Stimulated activated CD4-positive, alpha-beta T cell treated with anti-CD3 and anti-CD28 coated beads, Interleukin-4, amount 100 ng/mL, for 48 hours (primary cell): ENCODE results near the gene SDR42E1.
"Not testable (repeated sequence)": the region's sequence is repeated elsewhere in the genome, so short reads cannot be mapped to it uniquely, and the experiment has no call there.

Experiments used
- DNase-seq, 2 donors: peaks; one replicate each; pipeline ENCODE4 v3.0.0-alpha.2; 2020; ENCODE audit warnings: low read depth in 2 of 2

Gene SDR42E1

DNA sequence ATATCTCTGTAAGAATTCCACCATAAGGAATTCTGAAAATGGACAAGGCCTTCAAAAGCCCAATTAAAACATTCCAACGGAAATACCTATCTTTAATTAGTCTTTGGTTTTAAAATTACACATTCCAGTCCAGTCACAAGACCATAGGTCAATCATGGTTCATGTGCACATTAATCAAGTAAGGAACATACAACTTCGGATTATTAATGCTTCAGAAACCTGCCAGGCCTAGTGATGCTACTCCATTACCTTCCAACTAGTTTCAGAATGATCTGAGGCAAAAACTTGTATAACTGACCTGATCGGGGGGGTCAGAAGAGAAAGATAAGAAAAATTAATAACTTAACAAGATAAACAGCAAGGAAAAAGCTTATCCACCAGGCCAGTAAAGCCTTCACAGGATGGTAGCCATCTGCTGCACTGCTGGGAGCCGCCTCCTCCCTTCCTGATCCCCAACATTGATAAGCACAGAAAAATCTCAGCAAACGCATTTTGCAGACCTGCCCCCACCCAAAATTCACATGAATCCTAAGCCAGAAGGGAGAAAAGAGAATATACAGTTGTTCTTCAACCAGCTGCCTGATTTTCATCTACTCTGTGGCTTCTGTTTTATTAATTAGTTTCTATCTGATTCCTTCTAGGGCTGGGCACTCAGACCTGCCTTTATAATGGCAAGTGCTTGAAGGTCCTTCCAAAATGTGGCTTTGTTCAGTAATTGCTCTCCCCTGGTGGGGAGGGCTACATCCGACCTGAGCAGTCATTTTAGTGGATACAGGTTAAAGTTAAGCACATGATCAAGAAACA, 6.0 kb downstream of the SDR42E1 start:
- DNase-seq, result no peak

- no peak for DNase-seq
Observed at GRCh38 chr16:82004601-82005000, 6.7 kb downstream of the SDR42E1 start.

GRCh38 chr16:82002831-82003230, 8.4 kb downstream of the SDR42E1 start:
- DNase-seq, result no peak

GRCh38 chr16:81997738-81998137, 13.5 kb downstream of the SDR42E1 start:
- DNase-seq, result no peak

- no peak for DNase-seq
Observed at GRCh38 chr16:81996664-81997509, 14.4 kb downstream of the SDR42E1 start.

- DNase-seq, result no peak
Observed at GRCh38 chr16:81995651-81996050, 15.6 kb downstream of the SDR42E1 start.

DNA sequence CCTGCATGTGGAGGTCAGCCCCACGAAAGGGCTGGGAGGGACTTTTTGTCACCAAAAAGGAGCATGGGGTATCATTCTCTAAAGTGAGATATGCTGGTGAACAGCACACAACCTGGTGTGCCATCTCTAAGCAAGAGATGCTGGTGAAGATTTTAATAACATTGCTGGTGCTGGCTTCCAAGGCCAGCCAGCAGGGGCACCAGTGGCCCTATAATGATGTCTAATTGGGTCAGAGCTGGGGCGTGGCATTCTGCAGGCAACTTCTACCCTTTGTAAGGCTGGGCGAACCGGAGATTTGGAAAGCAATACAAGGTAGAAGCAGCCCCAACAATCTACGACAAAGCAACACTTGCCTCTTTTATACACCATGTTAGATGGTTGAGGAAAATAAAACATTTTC, 16.8 kb downstream of the SDR42E1 start:
- no peak for DNase-seq

DNA sequence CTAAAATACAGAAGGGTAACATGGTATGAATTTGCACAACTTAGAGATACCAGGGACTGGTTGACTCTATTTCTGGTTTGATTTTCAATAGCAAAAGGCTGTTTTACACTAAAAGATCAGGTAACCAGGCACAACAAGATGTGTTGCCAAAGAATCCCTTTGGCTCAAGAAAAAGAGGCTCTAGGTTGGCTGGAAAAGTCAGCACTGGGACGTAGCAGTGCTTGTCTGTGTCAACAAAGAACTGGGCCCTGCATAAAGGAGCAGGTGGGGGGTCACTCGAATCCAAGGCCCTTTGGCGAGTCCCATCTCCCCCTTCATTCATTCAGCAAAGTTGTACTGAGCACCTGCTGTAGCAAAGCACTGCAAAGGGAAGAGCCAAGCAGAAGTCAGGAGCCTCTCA, 18.4 kb downstream of the SDR42E1 start:
- DNase-seq, result no peak

DNA sequence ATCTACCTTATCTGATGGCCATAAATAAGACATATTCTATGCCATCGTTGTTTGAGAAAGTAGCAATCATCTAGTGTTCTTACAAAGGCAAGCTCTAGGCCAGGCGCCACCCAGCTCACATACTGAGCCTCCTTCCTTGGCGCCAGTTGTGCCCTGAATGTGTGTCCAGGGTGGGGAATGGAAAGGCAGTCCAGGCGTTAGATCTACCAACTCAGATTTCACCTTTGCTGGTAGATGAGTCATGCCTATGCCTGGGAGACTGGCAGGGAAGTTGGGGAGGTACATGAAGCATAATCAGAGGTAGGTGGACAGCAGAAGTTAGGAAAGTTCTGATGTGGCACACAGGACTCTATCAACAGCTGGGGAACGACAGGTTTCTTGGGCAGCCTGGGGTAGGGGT, 23.6 kb downstream of the SDR42E1 start:
- no peak for DNase-seq

GRCh38 chr16:81987121-81987520, 24.1 kb downstream of the SDR42E1 start:
- DNase-seq, result no peak

- not testable (repeated sequence) for DNase-seq
Observed at GRCh38 chr16:81977335-81977942, 33.8 kb downstream of the SDR42E1 start.

- DNase-seq, result no peak
Observed at GRCh38 chr16:81975637-81976036, 35.6 kb downstream of the SDR42E1 start.

- DNase-seq, result no peak
Observed at GRCh38 chr16:81973737-81974136, 37.5 kb downstream of the SDR42E1 start.

DNA sequence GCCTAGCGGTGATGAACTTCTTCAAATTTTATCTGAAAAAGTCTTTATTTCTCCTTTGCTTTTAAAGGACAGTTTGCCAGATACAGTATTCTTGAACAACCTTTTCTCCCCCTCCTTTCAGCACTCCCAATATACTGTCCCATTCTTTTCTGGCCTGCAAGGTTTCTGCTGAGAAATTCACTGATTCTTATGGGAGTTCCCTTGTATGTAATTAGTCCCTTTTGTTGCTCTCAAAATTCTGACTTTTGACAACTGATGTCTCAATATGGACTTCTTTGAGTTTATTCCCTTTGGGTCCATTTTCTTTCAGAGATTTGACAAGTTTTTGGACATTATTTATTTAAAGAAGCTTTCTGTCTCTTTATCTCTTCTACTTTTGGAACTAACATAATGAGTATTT, 39.4 kb downstream of the SDR42E1 start:
- no peak for DNase-seq

DNA sequence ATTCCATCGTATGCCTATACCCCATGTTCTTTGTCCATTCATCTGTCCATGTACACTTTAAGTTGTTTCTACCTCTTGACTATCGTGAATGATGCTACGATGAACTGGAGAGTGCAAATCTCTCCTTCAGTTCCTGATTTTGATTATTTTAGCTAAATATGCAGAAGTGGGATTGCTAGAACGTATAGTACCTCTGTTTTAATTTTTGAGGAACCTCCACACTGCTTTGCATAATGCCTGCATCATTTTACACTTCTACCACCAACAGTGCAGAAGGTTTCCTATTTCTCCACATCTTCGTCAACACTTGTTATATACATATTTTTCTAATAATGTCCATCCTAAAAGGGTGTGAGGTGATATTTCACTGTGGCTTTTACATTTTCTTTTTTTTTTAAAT, 43.9 kb downstream of the SDR42E1 start:
- no peak for DNase-seq

GRCh38 chr16:81964808-81965207, 46.5 kb downstream of the SDR42E1 start:
- no peak for DNase-seq

DNA sequence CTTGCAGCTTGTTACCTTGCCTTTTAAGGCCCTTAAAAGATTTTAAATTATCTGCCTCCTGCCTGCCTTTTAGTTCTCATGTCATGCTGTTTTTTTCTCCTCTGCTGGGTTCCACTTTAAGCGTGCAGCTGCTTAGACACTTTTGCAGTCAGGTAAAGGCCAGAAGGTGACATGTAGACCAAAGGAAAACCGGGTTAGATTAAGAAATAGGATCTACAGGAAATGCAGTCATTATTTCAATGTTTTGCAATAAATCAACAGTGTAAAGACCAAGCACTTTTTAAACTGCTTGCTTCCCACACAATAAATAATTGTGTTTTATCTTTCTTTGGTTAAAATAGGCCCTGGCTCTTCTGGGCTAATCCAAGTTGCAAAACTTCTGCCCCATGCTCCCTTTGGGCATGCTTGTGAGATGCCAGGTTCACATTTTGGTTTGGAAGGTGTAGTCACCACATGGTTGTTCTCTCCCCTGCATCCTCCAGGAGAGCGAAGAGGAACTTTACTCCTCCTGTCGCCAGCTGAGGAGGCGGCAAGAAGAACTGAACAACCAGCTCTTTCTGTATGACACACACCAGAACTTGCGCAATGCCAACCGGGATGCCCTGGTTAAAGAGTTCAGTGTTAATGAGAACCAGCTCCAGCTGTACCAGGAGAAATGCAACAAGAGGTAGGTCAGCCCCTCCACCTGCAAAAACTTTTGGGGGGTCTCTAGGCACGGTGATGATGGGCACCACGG, 54.9 kb downstream of the SDR42E1 start:
- no peak for DNase-seq

DNA sequence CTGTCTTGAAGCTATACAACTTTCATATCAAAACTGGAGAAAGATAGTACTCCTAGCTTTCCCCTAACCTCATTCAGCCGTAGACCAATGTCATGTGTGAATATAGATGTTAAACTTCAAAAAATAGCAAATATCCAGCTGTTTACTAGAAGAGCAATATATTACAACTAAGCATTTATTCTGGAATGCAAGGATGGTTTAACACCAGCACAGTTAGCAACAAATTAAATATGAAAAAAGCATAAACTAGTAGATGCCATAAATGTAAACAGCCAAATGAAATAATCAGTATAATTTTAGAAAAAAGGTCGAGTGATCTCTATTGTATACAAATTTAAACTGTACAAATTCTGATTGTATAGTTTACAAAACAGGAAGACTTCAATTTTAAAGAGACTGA, 59.7 kb downstream of the SDR42E1 start:
- DNase-seq, result no peak

DNA sequence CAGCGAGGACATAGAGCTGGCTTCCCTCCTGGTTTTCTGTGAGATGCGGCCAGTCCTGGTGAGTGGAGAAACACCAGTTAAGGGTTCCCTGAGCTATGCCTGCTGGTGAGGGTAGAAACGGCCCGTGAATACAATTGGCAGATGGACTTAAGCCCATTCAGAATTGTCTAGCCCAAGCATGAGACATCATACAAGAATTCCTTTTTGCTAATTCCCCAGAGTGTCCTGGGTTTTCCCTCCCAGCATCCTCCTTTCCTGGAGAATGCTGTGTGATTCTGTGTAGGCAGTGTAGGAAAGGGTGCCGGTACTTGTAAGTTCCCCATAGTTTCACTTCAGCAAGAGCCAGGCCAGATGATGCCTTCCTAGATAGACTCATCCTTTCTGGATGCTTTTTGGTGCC, 65.1 kb downstream of the SDR42E1 start:
- no peak for DNase-seq

GRCh38 chr16:81945665-81946064, 65.6 kb downstream of the SDR42E1 start:
- no peak for DNase-seq

- DNase-seq, result no peak
Observed at GRCh38 chr16:81942007-81942601, 69.2 kb downstream of the SDR42E1 start.
